ENCODE results near the gene LIMA1.
"Not testable (repeated sequence)": the region's sequence is repeated elsewhere in the genome, so short reads cannot be mapped to it uniquely, and the experiment has no call there.

LIMA1 gene

GRCh38 chr12:50249464-50250182 lies 33.7 kb downstream of the LIMA1 start:
- H3K27ac ChIP-seq = no peak overlapping the region
- TF ChIP-seq CTCF (conservative IDR thresholded peaks at IDR 0.05) = no peak
- TF ChIP-seq ZFX (IDR thresholded peaks at IDR 0.05) = no peak

- no peak for TF ChIP-seq CTCF (conservative IDR thresholded peaks at IDR 0.05)
- TF ChIP-seq ZFX (IDR thresholded peaks at IDR 0.05) = no peak
- no peak overlapping the region; the same call in 1 of the 2 replicates for H3K27ac ChIP-seq
Observed at GRCh38 chr12:50248883-50249282, 34.4 kb downstream of the LIMA1 start.

- no peak overlapping the region; the same call in 1 of the 2 replicates for H3K27ac ChIP-seq
- TF ChIP-seq CTCF (conservative IDR thresholded peaks at IDR 0.05) (no peak), ZFX (IDR thresholded peaks at IDR 0.05) (no peak)
Observed at GRCh38 chr12:50248411-50248810, 34.9 kb downstream of the LIMA1 start.

GRCh38 chr12:50247665-50248064 lies 35.7 kb downstream of the LIMA1 start:
- H3K27ac ChIP-seq = not testable (repeated sequence)

GRCh38 chr12:50246873-50247612 lies 36.3 kb downstream of the LIMA1 start:
- H3K27ac ChIP-seq = no peak overlapping the region
- TF ChIP-seq ZFX (IDR thresholded peaks at IDR 0.05) (no peak), CTCF (conservative IDR thresholded peaks at IDR 0.05) (no peak)

- no peak for TF ChIP-seq ZFX (IDR thresholded peaks at IDR 0.05)
- TF ChIP-seq CTCF (conservative IDR thresholded peaks at IDR 0.05) = no peak
- H3K27ac ChIP-seq = no peak overlapping the region
Observed at GRCh38 chr12:50246197-50246865, 37.0 kb downstream of the LIMA1 start.

- TF ChIP-seq CTCF (conservative IDR thresholded peaks at IDR 0.05) (no peak), ZFX (IDR thresholded peaks at IDR 0.05) (no peak)
Observed at GRCh38 chr12:50243507-50243906, 39.8 kb downstream of the LIMA1 start.

More at GRCh38 chr12:50243507-50243906, 39.8 kb downstream of the LIMA1 start:
- no peak overlapping the region for H3K27ac ChIP-seq
